Measurements from ENCODE around the gene RALGPS1.

DNA sequence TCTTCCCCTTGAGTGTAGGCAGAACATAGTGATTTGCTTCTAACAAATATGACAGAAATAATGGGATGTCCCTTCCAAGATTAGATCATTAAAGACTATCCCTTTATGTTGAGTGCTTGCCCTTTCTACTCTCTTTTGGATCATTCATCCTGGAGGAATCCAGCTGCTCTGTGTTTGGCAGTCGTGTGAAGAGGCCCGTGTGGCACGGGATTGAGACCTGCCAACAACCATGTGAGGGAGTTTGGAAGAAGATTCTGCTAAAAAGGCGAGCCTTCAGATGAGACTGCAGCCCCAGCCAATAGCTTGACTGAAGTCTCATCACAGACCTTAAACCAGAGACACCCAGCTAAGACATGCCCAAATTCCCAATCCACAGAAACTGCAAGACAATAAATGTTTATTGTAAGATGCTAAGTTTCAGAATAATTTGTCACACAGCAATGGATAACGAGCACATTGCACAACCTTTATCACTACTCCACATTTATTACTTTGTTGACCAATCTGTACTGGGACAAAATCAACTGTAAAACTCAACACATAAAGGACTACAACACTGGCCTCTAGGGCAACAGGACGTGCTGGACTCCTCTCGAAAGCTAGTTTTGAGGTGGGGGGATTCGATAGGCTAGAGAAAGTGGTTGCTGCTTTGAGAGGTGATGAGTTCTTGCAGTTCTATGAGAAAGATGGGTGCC, 165.0 kb downstream of the RALGPS1 start:
- TF ChIP-seq, protein P1, sequence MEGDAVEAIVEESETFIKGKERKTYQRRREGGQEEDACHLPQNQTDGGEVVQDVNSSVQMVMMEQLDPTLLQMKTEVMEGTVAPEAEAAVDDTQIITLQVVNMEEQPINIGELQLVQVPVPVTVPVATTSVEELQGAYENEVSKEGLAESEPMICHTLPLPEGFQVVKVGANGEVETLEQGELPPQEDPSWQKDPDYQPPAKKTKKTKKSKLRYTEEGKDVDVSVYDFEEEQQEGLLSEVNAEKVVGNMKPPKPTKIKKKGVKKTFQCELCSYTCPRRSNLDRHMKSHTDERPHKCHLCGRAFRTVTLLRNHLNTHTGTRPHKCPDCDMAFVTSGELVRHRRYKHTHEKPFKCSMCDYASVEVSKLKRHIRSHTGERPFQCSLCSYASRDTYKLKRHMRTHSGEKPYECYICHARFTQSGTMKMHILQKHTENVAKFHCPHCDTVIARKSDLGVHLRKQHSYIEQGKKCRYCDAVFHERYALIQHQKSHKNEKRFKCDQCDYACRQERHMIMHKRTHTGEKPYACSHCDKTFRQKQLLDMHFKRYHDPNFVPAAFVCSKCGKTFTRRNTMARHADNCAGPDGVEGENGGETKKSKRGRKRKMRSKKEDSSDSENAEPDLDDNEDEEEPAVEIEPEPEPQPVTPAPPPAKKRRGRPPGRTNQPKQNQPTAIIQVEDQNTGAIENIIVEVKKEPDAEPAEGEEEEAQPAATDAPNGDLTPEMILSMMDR (IDR thresholded peaks at IDR 0.05): no peak
- TF ChIP-seq POLR2A (IDR thresholded peaks at IDR 0.05): no peak

Data from tibial nerve (tissue), 3 donors.